Esophagus squamous epithelium (tissue), 4 donors: ENCODE data around the gene WDR59.
"Not testable (repeated sequence)": the region's sequence is repeated elsewhere in the genome, so short reads cannot be mapped to it uniquely, and the experiment has no call there.

ENCODE experiments used
- POLR2A ChIP-seq, 4 donors: fragments of 450-650 bp; IDR thresholded peaks; one replicate each; pipeline ENCODE4 v1.6.1; 2017; ENCODE audit warnings: antibody characterized with exemption in 4 of 4, mild to moderate bottlenecking in 4 of 4, moderate library complexity in 3 of 4
- TF ChIP-seq, protein P1 (sequence below), 6 experiments: fragments of 450-650 bp in 4 of 6; fragments of 200-600 bp in 2 of 6; sonication (generic) in 2 of 6; IDR thresholded peaks; one replicate each; pipeline ENCODE4 v1.5.1; 2016 to 2019; ENCODE audit warnings: antibody characterized with exemption in 6 of 6, mild to moderate bottlenecking in 4 of 6, moderate library complexity in 4 of 6

DNA sequence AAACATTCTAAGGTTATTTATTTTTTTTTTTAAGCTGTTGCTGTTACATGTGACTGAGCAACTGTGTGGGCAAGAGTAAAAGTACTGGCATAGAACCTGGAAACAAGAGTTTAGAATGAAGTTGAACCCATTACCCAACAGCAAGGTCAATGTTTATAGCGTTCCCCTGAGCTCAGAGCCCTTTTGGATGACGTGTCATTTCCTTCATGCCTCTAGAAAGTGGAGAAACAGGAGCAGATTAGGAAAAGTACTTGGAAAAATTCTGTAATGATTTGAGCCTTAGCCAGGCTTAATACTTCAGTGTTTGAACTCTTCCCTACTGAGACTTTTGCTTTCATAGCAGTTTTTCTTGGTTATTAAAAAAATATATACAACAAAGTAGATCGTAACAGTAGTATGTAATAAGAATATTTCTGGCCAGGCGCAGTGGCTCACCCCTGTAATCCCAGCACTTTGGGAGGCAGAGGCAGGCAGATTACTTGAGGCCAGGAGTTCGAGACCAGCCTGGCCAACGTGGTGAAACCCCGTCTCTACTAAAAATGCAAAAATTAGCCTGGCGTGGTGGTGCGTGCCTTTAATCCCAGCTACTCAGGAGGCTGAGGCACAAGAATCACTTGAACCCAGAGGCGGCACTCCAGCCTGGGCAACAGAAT lies 41.4 kb upstream of the WDR59 start:
- TF ChIP-seq, protein P1, sequence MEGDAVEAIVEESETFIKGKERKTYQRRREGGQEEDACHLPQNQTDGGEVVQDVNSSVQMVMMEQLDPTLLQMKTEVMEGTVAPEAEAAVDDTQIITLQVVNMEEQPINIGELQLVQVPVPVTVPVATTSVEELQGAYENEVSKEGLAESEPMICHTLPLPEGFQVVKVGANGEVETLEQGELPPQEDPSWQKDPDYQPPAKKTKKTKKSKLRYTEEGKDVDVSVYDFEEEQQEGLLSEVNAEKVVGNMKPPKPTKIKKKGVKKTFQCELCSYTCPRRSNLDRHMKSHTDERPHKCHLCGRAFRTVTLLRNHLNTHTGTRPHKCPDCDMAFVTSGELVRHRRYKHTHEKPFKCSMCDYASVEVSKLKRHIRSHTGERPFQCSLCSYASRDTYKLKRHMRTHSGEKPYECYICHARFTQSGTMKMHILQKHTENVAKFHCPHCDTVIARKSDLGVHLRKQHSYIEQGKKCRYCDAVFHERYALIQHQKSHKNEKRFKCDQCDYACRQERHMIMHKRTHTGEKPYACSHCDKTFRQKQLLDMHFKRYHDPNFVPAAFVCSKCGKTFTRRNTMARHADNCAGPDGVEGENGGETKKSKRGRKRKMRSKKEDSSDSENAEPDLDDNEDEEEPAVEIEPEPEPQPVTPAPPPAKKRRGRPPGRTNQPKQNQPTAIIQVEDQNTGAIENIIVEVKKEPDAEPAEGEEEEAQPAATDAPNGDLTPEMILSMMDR (IDR thresholded peaks at IDR 0.05), result not testable (repeated sequence)
- not testable (repeated sequence) for TF ChIP-seq POLR2A (IDR thresholded peaks at IDR 0.05)
